HepG2 (cell line): ENCODE results near the gene SPAG5. TPM values are rescaled to one million over a fixed set of nuclear protein-coding genes. Genes with fewer than 3 reads are reported as not detected.
A peak's percentile ranks its signal among the peaks of the same experiment; 100 is the strongest.

Experiments
- ATAC-seq: fragments of 200-7000 bp; cut with Tn5 transposase; 3 replicates; pipeline ENCODE4 v1.9.1; 2020; ENCODE audit warnings: mild to moderate bottlenecking, moderate library complexity
- Bru-seq: library from RNA; stranded (reverse); fragments of 400-500 nt; gene quantifications from one replicate; lab custom pipeline; 2021; lab: Mats Ljungman, UMichigan
- BruChase-seq, 2 experiments: library from RNA; stranded (reverse); fragments of 400-500 nt; gene quantifications; one replicate each; lab custom pipeline; 2021; lab: Mats Ljungman, UMichigan
- BruUV-seq: library from RNA; stranded (reverse); fragments of 400-500 nt; replicated peaks from 2 replicates; lab custom pipeline; 2021; lab: Mats Ljungman, UMichigan
- CTCF ChIA-PET: fragments of 300-600 bp; formaldehyde crosslinking; extraction: SDS; loops from one replicate; lab custom pipeline; 2021; ENCODE audit warnings: low total read pairs, inconsistent platforms, low intra/inter-chr PET ratio; lab: Yijun Ruan, JAX
- POLR2A ChIA-PET: fragments of 350-600 bp; sonication (Branson Sonifier 250); formaldehyde crosslinking; loops from one replicate; lab custom pipeline; 2020; ENCODE audit warnings: antibody characterized with exemption, inconsistent platforms; lab: Yijun Ruan, JAX
- DNase-seq: peaks from one replicate; pipeline ENCODE4 v3.0.0-alpha.2; 2015; ENCODE audit warnings: low spot score
- FAIRE-seq: peaks from 3 replicates; lab custom pipeline; 2011; peaks lifted over from hg19 to GRCh38; lab: Jason Lieb, UNC
- H2AFZ ChIP-seq: one replicate; pipeline ENCODE4 v1.6.1; 2011; ENCODE audit warnings: low read length, inconsistent platforms
- H3K27ac ChIP-seq: fragments of 300-600 bp; 3 replicates; pipeline ENCODE4 v1.8.0; 2011; ENCODE audit warnings: mixed run types, mild to moderate bottlenecking, mixed read lengths, low read length, inconsistent platforms; ENCODE audit not compliant: insufficient read depth; ENCODE audit errors: extremely low read length
- H3K27me3 ChIP-seq, 2 experiments: fragments of 200-600 bp in 1 of 2; 2 replicates in 1 of 2; 3 replicates in 1 of 2; pipeline versions ENCODE4 v1.6.0 to v1.8.0; 2011; ENCODE audit warnings: low read length in 2 of 2, mild to moderate bottlenecking in 2 of 2, moderate library complexity in 2 of 2, inconsistent platforms in 1 of 2; ENCODE audit not compliant: insufficient read depth in 2 of 2, control insufficient read depth in 1 of 2
- H3K36me3 ChIP-seq, 2 experiments: fragments of 200-600 bp in 1 of 2; replicated peaks in 1 of 2; 2 replicates in 1 of 2; 3 replicates in 1 of 2; pipeline versions ENCODE4 v1.5.1 to v1.8.0; 2011; ENCODE audit warnings: low read length in 2 of 2, inconsistent platforms in 1 of 2; ENCODE audit not compliant: insufficient read depth in 2 of 2, control insufficient read depth in 1 of 2
- H3K4me1 ChIP-seq: 2 replicates; pipeline ENCODE4 v1.5.1; 2012; ENCODE audit warnings: low read length, inconsistent platforms; ENCODE audit not compliant: insufficient read depth
- H3K4me2 ChIP-seq: 2 replicates; pipeline ENCODE4 v1.6.0; 2011; ENCODE audit warnings: low read depth, low read length, inconsistent platforms
- H3K4me3 ChIP-seq, 3 experiments: fragments of 200-600 bp in 1 of 3; sonication (generic), shearing (Covaris generic) in 1 of 3; replicated peaks in 1 of 3; 2 replicates each; pipeline ENCODE4 v1.5.1; 2011 to 2016; ENCODE audit warnings: low read length in 3 of 3, inconsistent platforms in 2 of 3, low read depth in 2 of 3, mild to moderate bottlenecking in 2 of 3, control low read depth in 1 of 3, mixed read lengths in 1 of 3; ENCODE audit not compliant: insufficient read depth in 1 of 3
- H3K79me2 ChIP-seq: one replicate; pipeline ENCODE4 v1.6.1; 2011; ENCODE audit warnings: low read length, inconsistent platforms; ENCODE audit not compliant: insufficient read depth
- H3K9ac ChIP-seq: 2 replicates; pipeline ENCODE4 v1.6.0; 2011; ENCODE audit warnings: mild to moderate bottlenecking, low read depth, low read length, inconsistent platforms; ENCODE audit not compliant: insufficient read depth
- H3K9me3 ChIP-seq: 2 replicates; pipeline ENCODE4 v1.5.1; 2012; ENCODE audit warnings: mild to moderate bottlenecking, low read length
- H4K20me1 ChIP-seq: 2 replicates; pipeline ENCODE4 v1.6.0; 2011; ENCODE audit warnings: inconsistent platforms, mild to moderate bottlenecking, low read length, moderate library complexity; ENCODE audit not compliant: insufficient read depth
- BRCA1 ChIP-seq: sonication (generic); formaldehyde crosslinking; IDR thresholded peaks from 2 replicates; pipeline ENCODE4 v1.4.0; 2020; ENCODE audit warnings: missing genetic modification reagents
- HDAC2 ChIP-seq: sonication (generic); formaldehyde crosslinking; IDR thresholded peaks from 2 replicates; pipeline ENCODE4 v1.4.0; 2020; ENCODE audit warnings: missing genetic modification reagents
- NBN ChIP-seq: fragments of 450-650 bp; conservative IDR thresholded peaks from 2 replicates; pipeline ENCODE4 v1.6.1; 2017
- TBX2 ChIP-seq: sonication (generic); formaldehyde crosslinking; IDR thresholded peaks from 2 replicates; pipeline ENCODE4 v1.5.0; 2020; ENCODE audit warnings: missing genetic modification reagents, mild to moderate bottlenecking, borderline replicate concordance
- ZFP36 ChIP-seq: fragments of 150-350 bp; IDR thresholded peaks from 2 replicates; pipeline ENCODE4 v1.6.1; 2018; ENCODE audit warnings: borderline replicate concordance, low read length, low read depth; ENCODE audit not compliant: partially characterized antibody
- WGBS: methylation state at CpG from one replicate; pipeline ENCODE4 v1.1.6; 2017; ENCODE audit warnings: low lambda C conversion rate; 5-methylcytosine and 5-hydroxymethylcytosine counted together
- in situ Hi-C: cut with HindIII; loops from 2 replicates; pipeline ENCODE4 v1.10.0; 2017; ENCODE audit warnings: low pct_unique_long_range_greater_than_20kb; ENCODE audit not compliant: extremely low pct_ligation_motif_present
- intact Hi-C: fragments of 100-400 bp; cut with micrococcal nuclease; formaldehyde crosslinking; loops from one replicate; pipeline ENCODE4 v1.10.0; 2022; ENCODE audit not compliant: unreplicated experiment
- long read RNA-seq, 2 experiments: library from RNA in 1 of 2; library from polyadenylated mRNA in 1 of 2; stranded (forward) in 1 of 2; unstranded in 1 of 2; transcript quantifications; one replicate each; pipeline ENCODE4 v2.0.0, GENCODE V29; 2019 to 2022
- polyA minus RNA-seq, 3 experiments: library from RNA; depleted of rRNA, polyadenylated mRNA; stranded (reverse); fragments of >200 nt; gene quantifications; 2 replicates each; pipeline ENCODE4 v1.2.3, GENCODE V29; 2011; ENCODE audit warnings: low replicate concordance in 1 of 3
- polyA plus RNA-seq, 8 experiments: library from polyadenylated mRNA; depleted of rRNA in 3 of 8; stranded (reverse) in 7 of 8; unstranded in 1 of 8; fragments of >200 nt; fragmentation: Illumina TruSeq in 4 of 8; extraction: Trizol in 4 of 8; gene quantifications; 2 replicates each; pipeline versions ENCODE4 v1.2.1 to v1.2.3, GENCODE V29; 2011 to 2016; ENCODE audit warnings: low read depth in 4 of 8, missing spikeins in 1 of 8, mixed read lengths in 1 of 8; ENCODE audit not compliant: insufficient read depth in 1 of 8
- total RNA-seq, 5 experiments: library from RNA; depleted of rRNA; stranded (reverse); fragments of >200 nt; fragmentation: Illumina TruSeq; extraction: Trizol; gene quantifications; 2 replicates each; pipeline ENCODE4 v1.2.3, GENCODE V29; 2016; ENCODE audit warnings: low read depth in 1 of 5
- TF ChIP-seq, protein P1 (sequence below): sonication (generic); formaldehyde crosslinking; IDR thresholded peaks from 2 replicates; pipeline ENCODE4 v1.4.0; 2020; ENCODE audit warnings: missing genetic modification reagents, borderline replicate concordance

The SPAG5 gene, protein sequence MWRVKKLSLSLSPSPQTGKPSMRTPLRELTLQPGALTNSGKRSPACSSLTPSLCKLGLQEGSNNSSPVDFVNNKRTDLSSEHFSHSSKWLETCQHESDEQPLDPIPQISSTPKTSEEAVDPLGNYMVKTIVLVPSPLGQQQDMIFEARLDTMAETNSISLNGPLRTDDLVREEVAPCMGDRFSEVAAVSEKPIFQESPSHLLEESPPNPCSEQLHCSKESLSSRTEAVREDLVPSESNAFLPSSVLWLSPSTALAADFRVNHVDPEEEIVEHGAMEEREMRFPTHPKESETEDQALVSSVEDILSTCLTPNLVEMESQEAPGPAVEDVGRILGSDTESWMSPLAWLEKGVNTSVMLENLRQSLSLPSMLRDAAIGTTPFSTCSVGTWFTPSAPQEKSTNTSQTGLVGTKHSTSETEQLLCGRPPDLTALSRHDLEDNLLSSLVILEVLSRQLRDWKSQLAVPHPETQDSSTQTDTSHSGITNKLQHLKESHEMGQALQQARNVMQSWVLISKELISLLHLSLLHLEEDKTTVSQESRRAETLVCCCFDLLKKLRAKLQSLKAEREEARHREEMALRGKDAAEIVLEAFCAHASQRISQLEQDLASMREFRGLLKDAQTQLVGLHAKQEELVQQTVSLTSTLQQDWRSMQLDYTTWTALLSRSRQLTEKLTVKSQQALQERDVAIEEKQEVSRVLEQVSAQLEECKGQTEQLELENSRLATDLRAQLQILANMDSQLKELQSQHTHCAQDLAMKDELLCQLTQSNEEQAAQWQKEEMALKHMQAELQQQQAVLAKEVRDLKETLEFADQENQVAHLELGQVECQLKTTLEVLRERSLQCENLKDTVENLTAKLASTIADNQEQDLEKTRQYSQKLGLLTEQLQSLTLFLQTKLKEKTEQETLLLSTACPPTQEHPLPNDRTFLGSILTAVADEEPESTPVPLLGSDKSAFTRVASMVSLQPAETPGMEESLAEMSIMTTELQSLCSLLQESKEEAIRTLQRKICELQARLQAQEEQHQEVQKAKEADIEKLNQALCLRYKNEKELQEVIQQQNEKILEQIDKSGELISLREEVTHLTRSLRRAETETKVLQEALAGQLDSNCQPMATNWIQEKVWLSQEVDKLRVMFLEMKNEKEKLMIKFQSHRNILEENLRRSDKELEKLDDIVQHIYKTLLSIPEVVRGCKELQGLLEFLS
- total RNA-seq (2016; rRNA removed; fragmentation: Illumina TruSeq; extraction: Trizol): 98.0 and 105 TPM in 2 replicates
- total RNA-seq (2016; cell fraction: cytosol; rRNA removed; fragmentation: Illumina TruSeq; extraction: Trizol; ENCODE audit: low read depth): 14.6 and 16.2 TPM in 2 replicates
- 98.5 and 112 TPM in 2 replicates for total RNA-seq (2016; cell fraction: insoluble cytoplasmic fraction; rRNA removed; fragmentation: Illumina TruSeq; extraction: Trizol)
- 35.4 and 39.1 TPM in 2 replicates for total RNA-seq (2016; cell fraction: membrane; rRNA removed; fragmentation: Illumina TruSeq; extraction: Trizol)
- total RNA-seq (2016; cell fraction: nucleus; rRNA removed; fragmentation: Illumina TruSeq; extraction: Trizol): 89.1 and 95.8 TPM in 2 replicates
- 28.2 and 41.4 TPM in 2 replicates for polyA plus RNA-seq (2011; rRNA removed)
- polyA plus RNA-seq (2011; cell fraction: cytosol; rRNA removed): 22.7 and 32.5 TPM in 2 replicates
- polyA plus RNA-seq (2011; cell fraction: nucleus; rRNA removed): 69.4 and 110 TPM in 2 replicates
- polyA plus RNA-seq (2012): 16.1 and 27.4 TPM in 2 replicates
- 9.9 and 10.2 TPM in 2 replicates for polyA plus RNA-seq (2016; cell fraction: cytosol; fragmentation: Illumina TruSeq; extraction: Trizol; ENCODE audit: low read depth)
- 92.8 and 96.1 TPM in 2 replicates for polyA plus RNA-seq (2016; cell fraction: insoluble cytoplasmic fraction; fragmentation: Illumina TruSeq; extraction: Trizol; ENCODE audit: low read depth)
- 20.0 and 23.8 TPM in 2 replicates for polyA plus RNA-seq (2016; cell fraction: membrane; fragmentation: Illumina TruSeq; extraction: Trizol; ENCODE audit: low read depth)
- polyA plus RNA-seq (2016; cell fraction: nucleus; fragmentation: Illumina TruSeq; extraction: Trizol; ENCODE audit: insufficient read depth, low read depth): 145 and 148 TPM in 2 replicates
- polyA minus RNA-seq (2011; rRNA and poly(A)+ RNA removed; ENCODE audit: low replicate concordance): 67.2 and 287 TPM in 2 replicates
- polyA minus RNA-seq (2011; cell fraction: cytosol; rRNA and poly(A)+ RNA removed): 18.6 and 22.3 TPM in 2 replicates
- polyA minus RNA-seq (2011; cell fraction: nucleus; rRNA and poly(A)+ RNA removed): 59.9 and 64.0 TPM in 2 replicates
- Bru-seq, nascent RNA: percentile 55 among the genes with signal in this experiment
- percentile 77 among the genes with signal in this experiment for BruChase-seq, experiment 1, labeled RNA remaining after a 6-hour chase
- BruChase-seq, experiment 2, labeled RNA remaining after a 2-hour chase: percentile 68 among the genes with signal in this experiment
- long read RNA-seq, experiment 1, full-length matches to known transcripts: 6 of 20 reads
- long read RNA-seq, experiment 1, partial matches to known transcripts: 10 of 20 reads
- long read RNA-seq, experiment 1, other reads (novel, unspliced or antisense): 4 of 20 reads
- long read RNA-seq, experiment 2, full-length matches to known transcripts: 9 of 33 reads
- long read RNA-seq, experiment 2, partial matches to known transcripts: 13 of 33 reads
- long read RNA-seq, experiment 2, other reads (novel, unspliced or antisense): 11 of 33 reads

- Histone ChIP-seq H3K9ac (peak within 1 kb of the TSS; percentile 88), H3K79me2 (peaks cover 14% of the 10 kb centered on the region), H3K27ac (peak within 1 kb of the TSS; percentile 80), H2AFZ (peak within 1 kb of the TSS; percentile 78), H3K9me3 (no peaks in the 10 kb centered on the region), H3K27me3 (no peaks in the 10 kb centered on the region; a peak in 1 of 5 replicates), H3K36me3 (no peaks in the 10 kb centered on the region), H3K4me1 (peaks cover 17% of the 10 kb centered on the region), H3K4me2 (peak within 1 kb of the TSS; percentile 98), H3K4me3 (peak within 1 kb of the TSS; percentile 87 to 95 (median 95)), H4K20me1 (no peaks in the 10 kb centered on the region)
- in situ Hi-C loops: no loop called here
- peak; percentile 89 for DNase-seq
- FAIRE-seq: peak; percentile 39
- no TSS peak for BruUV-seq
- intact Hi-C loops: loop anchor here (1.0 kb wide), 1 partner anchor 23 kb away; the partner anchor contains the start of gene ALDOC
- CTCF ChIA-PET: no interaction called here
- 0% methylated on average over 6 of the region's 44 CpGs for WGBS
- POLR2A ChIA-PET: interaction anchor here (1.0 to 1.4 kb wide), 7 partner anchors 12 to 241 kb away, joined by 3 to 7 read pairs (median 5); partner anchors contain the start of genes ALDOC, BLTP2, POLDIP2 and SDF2
- peak; percentile 90 for ATAC-seq
- no peak for TF ChIP-seq NBN
- TF ChIP-seq, protein P1, sequence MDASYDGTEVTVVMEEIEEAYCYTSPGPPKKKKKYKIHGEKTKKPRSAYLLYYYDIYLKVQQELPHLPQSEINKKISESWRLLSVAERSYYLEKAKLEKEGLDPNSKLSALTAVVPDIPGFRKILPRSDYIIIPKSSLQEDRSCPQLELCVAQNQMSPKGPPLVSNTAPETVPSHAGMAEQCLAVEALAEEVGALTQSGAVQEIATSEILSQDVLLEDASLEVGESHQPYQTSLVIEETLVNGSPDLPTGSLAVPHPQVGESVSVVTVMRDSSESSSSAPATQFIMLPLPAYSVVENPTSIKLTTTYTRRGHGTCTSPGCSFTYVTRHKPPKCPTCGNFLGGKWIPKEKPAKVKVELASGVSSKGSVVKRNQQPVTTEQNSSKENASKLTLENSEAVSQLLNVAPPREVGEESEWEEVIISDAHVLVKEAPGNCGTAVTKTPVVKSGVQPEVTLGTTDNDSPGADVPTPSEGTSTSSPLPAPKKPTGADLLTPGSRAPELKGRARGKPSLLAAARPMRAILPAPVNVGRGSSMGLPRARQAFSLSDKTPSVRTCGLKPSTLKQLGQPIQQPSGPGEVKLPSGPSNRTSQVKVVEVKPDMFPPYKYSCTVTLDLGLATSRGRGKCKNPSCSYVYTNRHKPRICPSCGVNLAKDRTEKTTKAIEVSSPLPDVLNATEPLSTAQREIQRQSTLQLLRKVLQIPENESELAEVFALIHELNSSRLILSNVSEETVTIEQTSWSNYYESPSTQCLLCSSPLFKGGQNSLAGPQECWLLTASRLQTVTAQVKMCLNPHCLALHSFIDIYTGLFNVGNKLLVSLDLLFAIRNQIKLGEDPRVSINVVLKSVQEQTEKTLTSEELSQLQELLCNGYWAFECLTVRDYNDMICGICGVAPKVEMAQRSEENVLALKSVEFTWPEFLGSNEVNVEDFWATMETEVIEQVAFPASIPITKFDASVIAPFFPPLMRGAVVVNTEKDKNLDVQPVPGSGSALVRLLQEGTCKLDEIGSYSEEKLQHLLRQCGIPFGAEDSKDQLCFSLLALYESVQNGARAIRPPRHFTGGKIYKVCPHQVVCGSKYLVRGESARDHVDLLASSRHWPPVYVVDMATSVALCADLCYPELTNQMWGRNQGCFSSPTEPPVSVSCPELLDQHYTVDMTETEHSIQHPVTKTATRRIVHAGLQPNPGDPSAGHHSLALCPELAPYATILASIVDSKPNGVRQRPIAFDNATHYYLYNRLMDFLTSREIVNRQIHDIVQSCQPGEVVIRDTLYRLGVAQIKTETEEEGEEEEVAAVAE (CRISPR knock-in tag): no peak
- TF ChIP-seq BRCA1: no peak
- no peak for TF ChIP-seq ZFP36
- TF ChIP-seq TBX2 (CRISPR knock-in tag): peak; percentile 57
- TF ChIP-seq HDAC2 (CRISPR knock-in tag): peak; percentile 44; the same call in 1 of the 2 replicates
Observed at GRCh38 chr17:28598799-28599310, at the start of gene SPAG5. SPAG5 (minus strand) TSS chr17:28599025; CDS start chr17:28598946, 79 bp downstream.
